Panc1 (cell line): ENCODE measurements around the gene GRID1.

ENCODE experiments used
- POLR2AphosphoS5 ChIP-seq: IDR thresholded peaks from 2 replicates; pipeline ENCODE4 v1.6.1; 2012; ENCODE audit warnings: mild to moderate bottlenecking, low read depth, low read length, moderate library complexity
- REST ChIP-seq, 2 experiments: IDR thresholded peaks; 2 replicates each; pipeline ENCODE4 v1.6.1; 2011 to 2012; ENCODE audit warnings: low read depth in 2 of 2, control low read depth in 1 of 2, low read length in 1 of 2, mild to moderate bottlenecking in 1 of 2, moderate library complexity in 1 of 2; ENCODE audit not compliant: insufficient read depth in 1 of 2
- SIN3A ChIP-seq: IDR thresholded peaks from 2 replicates; pipeline ENCODE4 v1.6.1; 2012; ENCODE audit warnings: low read depth, mild to moderate bottlenecking, low read length, moderate library complexity, borderline replicate concordance; ENCODE audit not compliant: insufficient read depth
- TCF7L2 ChIP-seq: IDR thresholded peaks from 2 replicates; pipeline ENCODE4 v1.6.1; 2011; ENCODE audit warnings: mild to moderate bottlenecking, low read depth, low read length, inconsistent platforms
- TF ChIP-seq, protein P1 (sequence below): fragments of 450-650 bp; IDR thresholded peaks from 2 replicates; pipeline ENCODE4 v1.5.1; 2017; ENCODE audit warnings: mild to moderate bottlenecking

DNA sequence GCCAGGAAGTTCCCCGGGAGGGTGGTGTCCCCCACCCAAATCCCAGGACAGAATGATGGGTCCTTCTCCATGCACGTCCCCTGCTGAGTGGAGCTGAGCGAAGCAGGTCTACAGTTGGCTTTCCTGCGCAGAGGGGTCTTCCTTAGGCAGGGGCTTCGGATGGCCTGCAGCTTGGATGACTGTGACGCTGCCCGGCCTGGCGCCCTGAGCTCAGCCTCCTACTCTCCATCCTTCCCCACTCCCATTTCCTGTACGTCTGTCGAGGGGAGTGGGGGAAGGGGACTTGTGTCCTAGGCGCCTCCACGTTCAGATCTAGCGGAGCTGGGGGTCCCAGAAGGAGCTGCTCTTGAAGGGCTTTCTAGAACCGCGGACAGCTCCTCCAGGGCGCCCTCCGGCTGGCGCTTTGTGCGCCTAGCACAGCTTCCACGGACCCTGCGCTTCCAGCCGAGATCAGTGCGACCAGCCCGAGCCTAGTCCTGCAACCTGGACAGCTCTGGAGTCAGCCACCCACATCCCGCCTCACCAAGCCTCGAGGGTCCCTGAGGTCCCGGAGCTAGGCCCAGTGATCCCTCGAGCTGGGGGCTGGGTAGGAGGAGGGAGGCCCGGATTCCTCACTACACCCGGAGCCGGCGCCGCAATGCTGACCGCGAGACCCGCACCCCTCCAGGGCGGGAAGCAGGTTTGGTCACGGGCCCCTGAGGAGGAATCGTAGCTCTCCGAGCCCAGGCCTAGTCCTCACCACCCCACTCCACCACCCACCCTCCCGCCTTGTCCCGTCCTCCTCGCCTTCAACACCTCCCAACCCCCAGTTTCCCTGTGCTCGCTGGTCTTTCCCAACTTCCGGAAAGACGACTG, 1.9 kb downstream of the GRID1 start:
- TF ChIP-seq, protein P1, sequence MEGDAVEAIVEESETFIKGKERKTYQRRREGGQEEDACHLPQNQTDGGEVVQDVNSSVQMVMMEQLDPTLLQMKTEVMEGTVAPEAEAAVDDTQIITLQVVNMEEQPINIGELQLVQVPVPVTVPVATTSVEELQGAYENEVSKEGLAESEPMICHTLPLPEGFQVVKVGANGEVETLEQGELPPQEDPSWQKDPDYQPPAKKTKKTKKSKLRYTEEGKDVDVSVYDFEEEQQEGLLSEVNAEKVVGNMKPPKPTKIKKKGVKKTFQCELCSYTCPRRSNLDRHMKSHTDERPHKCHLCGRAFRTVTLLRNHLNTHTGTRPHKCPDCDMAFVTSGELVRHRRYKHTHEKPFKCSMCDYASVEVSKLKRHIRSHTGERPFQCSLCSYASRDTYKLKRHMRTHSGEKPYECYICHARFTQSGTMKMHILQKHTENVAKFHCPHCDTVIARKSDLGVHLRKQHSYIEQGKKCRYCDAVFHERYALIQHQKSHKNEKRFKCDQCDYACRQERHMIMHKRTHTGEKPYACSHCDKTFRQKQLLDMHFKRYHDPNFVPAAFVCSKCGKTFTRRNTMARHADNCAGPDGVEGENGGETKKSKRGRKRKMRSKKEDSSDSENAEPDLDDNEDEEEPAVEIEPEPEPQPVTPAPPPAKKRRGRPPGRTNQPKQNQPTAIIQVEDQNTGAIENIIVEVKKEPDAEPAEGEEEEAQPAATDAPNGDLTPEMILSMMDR: no peak
- TF ChIP-seq REST (IDR thresholded peaks at IDR 0.05; ENCODE audit: insufficient read depth in 1 of 2, low read depth in 2 of 2, low read length in 1 of 2): peak; percentile 77 to 83
- TF ChIP-seq POLR2AphosphoS5: no peak
- no peak for TF ChIP-seq TCF7L2
- no peak for TF ChIP-seq SIN3A
